DOHH2 (cell line): ENCODE measurements around the gene TRAF2.

Experiments used
- H3F3A ChIP-seq: fragments of 200-600 bp; sonication (generic), shearing (Covaris generic); 2 replicates; pipeline ENCODE4 v1.6.0; 2016; ENCODE audit warnings: antibody characterized with exemption, mild to moderate bottlenecking; ENCODE audit not compliant: control insufficient read depth, insufficient read depth
- H3K27ac ChIP-seq: fragments of 200-600 bp; sonication (generic); 2 replicates; pipeline ENCODE4 v1.5.1; 2014; ENCODE audit warnings: low read depth, mild to moderate bottlenecking, low read length, moderate library complexity
- H3K27me3 ChIP-seq: fragments of 200-600 bp; sonication (generic); 2 replicates; pipeline ENCODE4 v1.6.1; 2014; ENCODE audit warnings: mild to moderate bottlenecking, low read length, mixed read lengths; ENCODE audit not compliant: control insufficient read depth
- H3K36me3 ChIP-seq: fragments of 200-600 bp; sonication (generic); 2 replicates; pipeline ENCODE4 v1.6.1; 2014; ENCODE audit warnings: mild to moderate bottlenecking, low read length, moderate library complexity, mixed read lengths; ENCODE audit not compliant: control insufficient read depth
- H3K4me1 ChIP-seq: fragments of 200-600 bp; sonication (generic); 2 replicates; pipeline ENCODE4 v1.6.1; 2014; ENCODE audit warnings: mild to moderate bottlenecking, low read length, mixed read lengths; ENCODE audit not compliant: control insufficient read depth
- H3K4me2 ChIP-seq: fragments of 200-600 bp; sonication (generic); 2 replicates; pipeline ENCODE4 v1.6.0; 2014; ENCODE audit warnings: mild to moderate bottlenecking, low read length, moderate library complexity
- H3K4me3 ChIP-seq: fragments of 200-600 bp; sonication (generic); 2 replicates; pipeline ENCODE4 v1.5.1; 2014; ENCODE audit warnings: mild to moderate bottlenecking, low read length, mixed read lengths
- H3K79me2 ChIP-seq: fragments of 200-600 bp; sonication (generic); 2 replicates; pipeline ENCODE4 v1.6.1; 2014; ENCODE audit warnings: mild to moderate bottlenecking, low read length, mixed read lengths; ENCODE audit not compliant: control insufficient read depth
- H3K9me2 ChIP-seq: fragments of 200-600 bp; sonication (generic); replicated peaks from 2 replicates; pipeline ENCODE4 v1.6.1; 2014; ENCODE audit warnings: mild to moderate bottlenecking, low read length, mixed read lengths; ENCODE audit not compliant: control insufficient read depth
- H3K9me3 ChIP-seq: fragments of 200-600 bp; sonication (generic); 2 replicates; pipeline ENCODE4 v1.6.1; 2014; ENCODE audit warnings: antibody characterized with exemption, low read length, mixed read lengths; ENCODE audit not compliant: control insufficient read depth, insufficient read depth
- H4K20me1 ChIP-seq: fragments of 200-600 bp; sonication (generic); 2 replicates; pipeline ENCODE4 v1.6.0; 2014; ENCODE audit warnings: low read depth, mild to moderate bottlenecking, antibody characterized with exemption, low read length, moderate library complexity; ENCODE audit not compliant: control insufficient read depth, insufficient read depth
- EZH2phosphoT487 ChIP-seq: fragments of 200-600 bp; sonication (generic); IDR thresholded peaks from 2 replicates; pipeline ENCODE4 v1.6.1; 2017; ENCODE audit warnings: borderline replicate concordance, mild to moderate bottlenecking, antibody characterized with exemption, low read length, moderate library complexity, mixed read lengths
- TF ChIP-seq, protein P1 (sequence below): fragments of 200-600 bp; sonication (generic); IDR thresholded peaks from one replicate; pipeline ENCODE4 v1.5.1; 2014; ENCODE audit warnings: antibody characterized with exemption, mild to moderate bottlenecking, low read depth, low read length; ENCODE audit not compliant: poor library complexity, severe bottlenecking

TRAF2 gene

GRCh38 chr9:136923881-136924280 is 37.6 kb downstream of the TRAF2 start:
- Histone ChIP-seq H3K27ac (no peak overlapping the region), H3K9me2 (no peaks in the 10 kb centered on the region), H3K4me2 (no peak overlapping the region), H3K79me2 (no peaks in the 10 kb centered on the region), H4K20me1 (no peaks in the 10 kb centered on the region), H3F3A (no peaks in the 10 kb centered on the region), H3K4me3 (no peak overlapping the region), H3K27me3 (no peaks in the 10 kb centered on the region), H3K4me1 (no peaks in the 10 kb centered on the region), H3K36me3 (peaks cover 67% of the 10 kb centered on the region), H3K9me3 (no peaks in the 10 kb centered on the region)
- TF ChIP-seq, protein P1, sequence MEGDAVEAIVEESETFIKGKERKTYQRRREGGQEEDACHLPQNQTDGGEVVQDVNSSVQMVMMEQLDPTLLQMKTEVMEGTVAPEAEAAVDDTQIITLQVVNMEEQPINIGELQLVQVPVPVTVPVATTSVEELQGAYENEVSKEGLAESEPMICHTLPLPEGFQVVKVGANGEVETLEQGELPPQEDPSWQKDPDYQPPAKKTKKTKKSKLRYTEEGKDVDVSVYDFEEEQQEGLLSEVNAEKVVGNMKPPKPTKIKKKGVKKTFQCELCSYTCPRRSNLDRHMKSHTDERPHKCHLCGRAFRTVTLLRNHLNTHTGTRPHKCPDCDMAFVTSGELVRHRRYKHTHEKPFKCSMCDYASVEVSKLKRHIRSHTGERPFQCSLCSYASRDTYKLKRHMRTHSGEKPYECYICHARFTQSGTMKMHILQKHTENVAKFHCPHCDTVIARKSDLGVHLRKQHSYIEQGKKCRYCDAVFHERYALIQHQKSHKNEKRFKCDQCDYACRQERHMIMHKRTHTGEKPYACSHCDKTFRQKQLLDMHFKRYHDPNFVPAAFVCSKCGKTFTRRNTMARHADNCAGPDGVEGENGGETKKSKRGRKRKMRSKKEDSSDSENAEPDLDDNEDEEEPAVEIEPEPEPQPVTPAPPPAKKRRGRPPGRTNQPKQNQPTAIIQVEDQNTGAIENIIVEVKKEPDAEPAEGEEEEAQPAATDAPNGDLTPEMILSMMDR = no peak
- TF ChIP-seq EZH2phosphoT487 = no peak

GRCh38 chr9:136925414-136926153 is 39.3 kb downstream of the TRAF2 start:
- H3K4me1 ChIP-seq = no peaks in the 10 kb centered on the region
- no peaks in the 10 kb centered on the region for H3K9me3 ChIP-seq
- no peaks in the 10 kb centered on the region for H3F3A ChIP-seq
- TF ChIP-seq, protein P1 = no peak
- TF ChIP-seq EZH2phosphoT487 = no peak
- H3K27ac ChIP-seq = no peak overlapping the region
- no peaks in the 10 kb centered on the region for H4K20me1 ChIP-seq
- H3K4me3 ChIP-seq = no peak overlapping the region
- H3K79me2 ChIP-seq = no peaks in the 10 kb centered on the region
- peaks cover 57% of the 10 kb centered on the region for H3K36me3 ChIP-seq
- H3K9me2 ChIP-seq = no peaks in the 10 kb centered on the region
- no peak overlapping the region for H3K4me2 ChIP-seq
- no peaks in the 10 kb centered on the region for H3K27me3 ChIP-seq

GRCh38 chr9:136926154-136926704 is 39.9 kb downstream of the TRAF2 start:
- Histone ChIP-seq H3K36me3 (peaks cover 53% of the 10 kb centered on the region), H3K4me3 (no peak overlapping the region)

More at GRCh38 chr9:136926154-136926704, 39.9 kb downstream of the TRAF2 start:
- H4K20me1 ChIP-seq = no peaks in the 10 kb centered on the region
- H3K9me3 ChIP-seq = no peaks in the 10 kb centered on the region
- no peaks in the 10 kb centered on the region for H3K27me3 ChIP-seq
- H3K79me2 ChIP-seq = no peaks in the 10 kb centered on the region
- no peaks in the 10 kb centered on the region for H3K4me1 ChIP-seq
- H3K27ac ChIP-seq = no peak overlapping the region
- TF ChIP-seq, protein P1 = no peak
- no peak for TF ChIP-seq EZH2phosphoT487
- no peak overlapping the region for H3K4me2 ChIP-seq
- no peaks in the 10 kb centered on the region for H3K9me2 ChIP-seq
- H3F3A ChIP-seq = no peaks in the 10 kb centered on the region
